Kidney (tissue), 14 donors: ENCODE measurements around the gene TAS2R46. TPM values are rescaled to one million over a fixed set of nuclear protein-coding genes. Genes with fewer than 3 reads are reported as not detected.
A peak's percentile ranks its signal among the peaks of the same experiment; 100 is the strongest.

Experiments used
- DNase-seq, 5 donors: peaks; one replicate each; pipeline ENCODE4 v3.0.0-alpha.2; 2013 to 2020
- FAIRE-seq: peaks from 2 replicates; lab custom pipeline; 2012; peaks lifted over from hg19 to GRCh38; lab: Jason Lieb, UNC
- H3K27ac ChIP-seq, 2 donors: one replicate each; pipeline ENCODE4 v1.7.0; 2013; ENCODE audit warnings: low read depth in 2 of 2, low read length in 2 of 2, inconsistent platforms in 1 of 2
- H3K27me3 ChIP-seq: one replicate; pipeline ENCODE4 v1.7.1; 2013; ENCODE audit warnings: low read length, inconsistent platforms; ENCODE audit not compliant: control insufficient read depth, insufficient read depth
- H3K36me3 ChIP-seq, 3 donors: one replicate each; pipeline versions ENCODE4 v1.7.0 to v1.7.1; 2013; ENCODE audit warnings: low read length in 3 of 3, control low read depth in 1 of 3, inconsistent platforms in 1 of 3; ENCODE audit not compliant: insufficient read depth in 3 of 3, control insufficient read depth in 2 of 3
- H3K4me1 ChIP-seq, 3 donors: one replicate each; pipeline versions ENCODE4 v1.7.0 to v1.7.1; 2013; ENCODE audit warnings: low read length in 3 of 3, inconsistent platforms in 1 of 3, low read depth in 1 of 3; ENCODE audit not compliant: control insufficient read depth in 2 of 3, insufficient read depth in 2 of 3
- H3K4me3 ChIP-seq, 3 donors: one replicate each; pipeline versions ENCODE4 v1.7.0 to v1.8.1; 2013; ENCODE audit warnings: low read length in 3 of 3, control low read depth in 1 of 3, inconsistent platforms in 1 of 3
- H3K9ac ChIP-seq, 3 donors: one replicate each; pipeline versions ENCODE4 v1.7.0 to v1.7.1; 2013; ENCODE audit warnings: low read length in 3 of 3, control low read depth in 1 of 3, inconsistent platforms in 1 of 3
- H3K9me3 ChIP-seq, 3 donors: one replicate each; pipeline versions ENCODE4 v1.7.0 to v1.7.1; 2013; ENCODE audit warnings: low read length in 3 of 3, control low read depth in 1 of 3, inconsistent platforms in 1 of 3; ENCODE audit not compliant: control insufficient read depth in 2 of 3, insufficient read depth in 1 of 3
- intact Hi-C: fragments of 100-400 bp; cut with DNase I; formaldehyde crosslinking; loops from one replicate; pipeline ENCODE4 v1.11.1; 2022
- polyA plus RNA-seq: library from polyadenylated mRNA; stranded (reverse); fragments of 350-450 nt; fragmentation: Illumina TruSeq; extraction: RNeasy Lipid Tissue Mini Kit (QIAGEN cat#74804); gene quantifications from one replicate; pipeline ENCODE4 v1.2.3, GENCODE V29; 2014; ENCODE audit warnings: low read depth, low replicate concordance; ENCODE audit not compliant: insufficient read depth
- total RNA-seq: library from RNA; stranded (reverse); fragmentation: NEBNext Ultra II Directional; extraction: Animal tissue kit (Norgen Biotek cat#: 25700); gene quantifications from one replicate; pipeline ENCODE4 v1.2.1, GENCODE V29; 2021
- TF ChIP-seq, protein P1 (sequence below): IDR thresholded peaks from 3 replicates; pipeline ENCODE4 v1.5.1; 2012; ENCODE audit warnings: mild to moderate bottlenecking, moderate library complexity, borderline replicate concordance; ENCODE audit not compliant: insufficient read depth; ENCODE audit errors: extremely low read depth
- donor health status: control.
- donor health status: control.
- donor health status: control.
- donor health status: control.
- donor health status: control.
- donor health status: DM: yes; HTN: yes; CAD: no.
- donor health status: Normal renal cell carcinoma (clear cell type).

Gene TAS2R46
- total and polyA plus RNA-seq, 2 donors from 2014 or later = 1.6 TPM; not detected in 1

DNA sequence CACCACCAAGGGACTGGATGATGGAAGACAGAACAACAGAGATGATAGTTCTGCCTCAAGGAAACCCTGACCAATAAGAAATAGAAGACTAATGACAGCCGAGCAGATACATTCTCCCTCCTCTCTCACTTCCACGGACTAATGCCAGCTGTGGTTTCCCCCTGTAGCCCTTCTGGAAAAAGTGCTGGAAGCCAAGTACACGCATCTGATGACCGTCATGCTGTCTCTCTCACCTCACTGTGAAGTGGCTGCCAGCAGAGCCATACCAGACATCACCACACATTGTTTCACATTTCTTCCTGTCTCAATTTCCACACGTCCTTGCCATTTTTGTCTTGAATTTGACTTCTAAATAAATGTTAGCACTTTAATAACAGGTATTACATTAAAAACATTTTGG lies 27.2 kb upstream of the TAS2R46 start:
- no peaks in the 10 kb centered on the region for H3K36me3 ChIP-seq
- no peak for FAIRE-seq
- no peak overlapping the region for H3K27ac ChIP-seq
- DNase-seq = no peak
- H3K27me3 ChIP-seq = no peaks in the 10 kb centered on the region
- TF ChIP-seq, protein P1, sequence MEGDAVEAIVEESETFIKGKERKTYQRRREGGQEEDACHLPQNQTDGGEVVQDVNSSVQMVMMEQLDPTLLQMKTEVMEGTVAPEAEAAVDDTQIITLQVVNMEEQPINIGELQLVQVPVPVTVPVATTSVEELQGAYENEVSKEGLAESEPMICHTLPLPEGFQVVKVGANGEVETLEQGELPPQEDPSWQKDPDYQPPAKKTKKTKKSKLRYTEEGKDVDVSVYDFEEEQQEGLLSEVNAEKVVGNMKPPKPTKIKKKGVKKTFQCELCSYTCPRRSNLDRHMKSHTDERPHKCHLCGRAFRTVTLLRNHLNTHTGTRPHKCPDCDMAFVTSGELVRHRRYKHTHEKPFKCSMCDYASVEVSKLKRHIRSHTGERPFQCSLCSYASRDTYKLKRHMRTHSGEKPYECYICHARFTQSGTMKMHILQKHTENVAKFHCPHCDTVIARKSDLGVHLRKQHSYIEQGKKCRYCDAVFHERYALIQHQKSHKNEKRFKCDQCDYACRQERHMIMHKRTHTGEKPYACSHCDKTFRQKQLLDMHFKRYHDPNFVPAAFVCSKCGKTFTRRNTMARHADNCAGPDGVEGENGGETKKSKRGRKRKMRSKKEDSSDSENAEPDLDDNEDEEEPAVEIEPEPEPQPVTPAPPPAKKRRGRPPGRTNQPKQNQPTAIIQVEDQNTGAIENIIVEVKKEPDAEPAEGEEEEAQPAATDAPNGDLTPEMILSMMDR = no peak
- H3K9ac ChIP-seq = no peak overlapping the region
- no peak overlapping the region for H3K4me3 ChIP-seq
- no peaks in the 10 kb centered on the region for H3K9me3 ChIP-seq
- intact Hi-C loops = no loop called here
- no peaks in the 10 kb centered on the region for H3K4me1 ChIP-seq

DNA sequence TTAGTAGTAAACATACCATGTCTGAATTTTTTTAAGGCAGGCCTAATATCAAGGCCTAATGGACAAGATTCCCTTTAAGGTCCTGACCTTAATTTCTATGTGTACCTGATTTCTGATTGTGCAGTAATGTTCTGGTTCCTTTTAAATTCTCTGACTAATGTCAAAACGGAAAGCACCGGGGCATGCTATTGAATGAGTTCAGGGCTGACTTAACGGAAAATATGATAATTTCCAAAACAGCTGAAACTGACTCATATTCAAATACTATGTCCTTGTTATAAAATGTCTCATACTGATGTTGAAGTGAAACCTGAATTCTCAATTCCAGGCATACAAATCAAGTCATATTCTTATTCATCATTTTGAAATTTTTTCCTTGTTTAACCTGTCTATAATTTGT lies 23.3 kb upstream of the TAS2R46 start:
- Histone ChIP-seq H3K27ac (no peak overlapping the region), H3K27me3 (no peaks in the 10 kb centered on the region), H3K9ac (no peak overlapping the region), H3K36me3 (no peaks in the 10 kb centered on the region), H3K4me3 (no peak overlapping the region), H3K9me3 (no peaks in the 10 kb centered on the region), H3K4me1 (no peaks in the 10 kb centered on the region)
- FAIRE-seq = no peak
- no peak for DNase-seq
- intact Hi-C loops = no loop called here
- TF ChIP-seq, protein P1 = no peak

DNA sequence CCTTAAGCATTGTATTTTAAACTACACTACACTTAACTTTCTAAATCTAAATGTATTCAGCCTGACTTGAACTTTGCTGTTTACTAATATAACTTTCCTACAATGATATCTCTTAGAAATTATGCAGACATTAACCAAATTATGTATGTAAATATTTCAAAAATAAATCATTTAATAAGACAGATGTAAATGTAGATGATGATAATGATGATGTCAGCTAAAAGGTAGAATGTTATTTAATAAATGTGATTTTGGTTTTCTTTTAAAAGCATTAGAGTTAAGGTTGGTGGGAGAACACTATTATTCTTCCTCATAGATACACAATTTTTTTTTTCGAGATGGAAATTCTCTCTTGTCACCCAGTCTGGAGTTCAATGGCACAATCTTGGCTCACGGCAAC lies 19.9 kb upstream of the TAS2R46 start:
- Histone ChIP-seq H3K36me3 (no peaks in the 10 kb centered on the region), H3K9ac (no peak overlapping the region), H3K27me3 (no peaks in the 10 kb centered on the region), H3K4me3 (no peak overlapping the region), H3K27ac (no peak overlapping the region), H3K9me3 (no peaks in the 10 kb centered on the region), H3K4me1 (no peaks in the 10 kb centered on the region)
- intact Hi-C loops = no loop called here
- FAIRE-seq = peak; percentile 50
- no peak for DNase-seq
- TF ChIP-seq, protein P1 = no peak

DNA sequence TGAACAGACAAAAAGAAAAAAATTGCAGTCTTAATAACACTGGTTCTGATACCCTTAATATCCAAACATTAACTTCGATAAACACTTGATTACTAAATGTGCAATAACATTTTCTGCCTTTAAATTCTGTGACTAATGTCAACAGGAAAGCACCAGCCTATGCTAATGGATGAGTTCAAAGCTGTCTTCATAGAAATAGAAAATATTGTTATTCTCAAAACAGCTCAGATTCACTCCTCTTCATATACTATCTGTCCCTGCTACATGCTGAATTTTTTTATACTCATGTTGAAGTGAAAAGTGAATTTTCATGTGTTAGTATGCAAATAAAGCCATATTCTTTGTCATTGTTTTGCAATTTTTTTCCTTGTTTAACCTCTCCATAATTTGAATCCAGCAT lies 16.2 kb upstream of the TAS2R46 start:
- H3K9ac ChIP-seq = no peak overlapping the region
- DNase-seq (no peak), FAIRE-seq (no peak)
- H3K27me3 ChIP-seq = no peaks in the 10 kb centered on the region
- TF ChIP-seq, protein P1 = no peak
- H3K4me3 ChIP-seq = no peak overlapping the region
- H3K27ac ChIP-seq = no peak overlapping the region
- intact Hi-C loops = no loop called here
- no peaks in the 10 kb centered on the region for H3K9me3 ChIP-seq
- H3K36me3 ChIP-seq = no peaks in the 10 kb centered on the region
- no peaks in the 10 kb centered on the region for H3K4me1 ChIP-seq
